Activated T-helper 1 cell treated with anti-CD3 and anti-CD28 coated beads, Interleukin-12 subunit alpha, Interleukin-12 subunit beta, Interleukin-2, Interleukin-4 antibody, amounts not matched to agents 30 ng/mL and 10 ng/mL and 1 ng/mL, durations not matched to agents 14 hours and 24 hours and 36 hours (primary cell): Measurements from ENCODE around the gene ST6GALNAC6. TPM values are rescaled to one million over a fixed set of nuclear protein-coding genes. Genes with fewer than 3 reads are reported as not detected.

Source experiments
- DNase-seq: peaks from one replicate; pipeline ENCODE4 v3.0.0; 2021; ENCODE audit warnings: low spot score
- H3K27ac Mint-ChIP-seq: one replicate; pipeline ENCODE4 v1.8.0; 2021; ENCODE audit warnings: mild to moderate bottlenecking, mixed read lengths
- H3K27me3 Mint-ChIP-seq: one replicate; pipeline ENCODE4 v1.8.0; 2022; ENCODE audit warnings: mild to moderate bottlenecking, moderate library complexity, mixed read lengths; ENCODE audit not compliant: insufficient read depth
- H3K36me3 Mint-ChIP-seq: one replicate; pipeline ENCODE4 v1.8.0; 2021; ENCODE audit warnings: low read depth, mixed read lengths
- H3K4me1 Mint-ChIP-seq: one replicate; pipeline ENCODE4 v1.8.0; 2021; ENCODE audit warnings: low read depth, mixed read lengths
- H3K4me3 Mint-ChIP-seq: one replicate; pipeline ENCODE4 v1.8.0; 2021; ENCODE audit warnings: mild to moderate bottlenecking, moderate library complexity, mixed read lengths
- H3K9me3 Mint-ChIP-seq: one replicate; pipeline ENCODE4 v1.8.0; 2021; ENCODE audit warnings: mixed read lengths
- intact Hi-C: fragments of 100-400 bp; cut with micrococcal nuclease; formaldehyde crosslinking; loops from one replicate; pipeline ENCODE4 v1.15.1; 2024
- total RNA-seq: library from RNA; stranded (reverse); gene quantifications from 2 replicates; pipeline ENCODE4 v1.2.3, GENCODE V29; 2022

ST6GALNAC6 gene
- total RNA-seq, 1 donor from 2014 or later, result 60.6 TPM

- intact Hi-C loops, result no loop called here
- DNase-seq, result no peak
- Mint-ChIP-seq H3K27ac (no peak overlapping the region), H3K4me1 (peaks cover 38% of the 10 kb centered on the region), H3K36me3 (peaks cover 27% of the 10 kb centered on the region), H3K27me3 (peaks cover 2% of the 10 kb centered on the region), H3K4me3 (no peak overlapping the region), H3K9me3 (no peaks in the 10 kb centered on the region)
These were observed 41.2 kb upstream of the ST6GALNAC6 start for GRCh38 chr9:127940593-127940992.

GRCh38 chr9:127938298-127938690, 38.9 kb upstream of the ST6GALNAC6 start:
- intact Hi-C loops, result loop anchor here (5.0 kb wide), 1 partner anchor 944 kb away; the partner anchor contains the start of genes KYAT1 and LRRC8A
- Mint-ChIP-seq H3K4me1 (peaks cover 36% of the 10 kb centered on the region), H3K36me3 (peaks cover 26% of the 10 kb centered on the region), H3K9me3 (no peaks in the 10 kb centered on the region), H3K27me3 (peaks cover 2% of the 10 kb centered on the region), H3K27ac (no peak overlapping the region), H3K4me3 (peak overlapping the region; percentile 59)
- DNase-seq, result no peak

GRCh38 chr9:127937388-127938297, 38.2 kb upstream of the ST6GALNAC6 start, which contains the start of gene DPM2:
TSS of gene DPM2 (minus strand) at chr9:127937854. CDS start at chr9:127937820, 34 bp downstream.
- Mint-ChIP-seq H3K27ac (peak within 1 kb of the TSS; percentile 91), H3K4me1 (peaks cover 37% of the 10 kb centered on the region), H3K36me3 (peaks cover 27% of the 10 kb centered on the region), H3K27me3 (peaks cover 2% of the 10 kb centered on the region), H3K9me3 (no peaks in the 10 kb centered on the region), H3K4me3 (peak within 1 kb of the TSS; percentile 92)
- peak; percentile 82 for DNase-seq
- intact Hi-C loops, result loop anchor here (1.0 to 5.0 kb wide), 3 partner anchors 130 to 945 kb away; partner anchors contain the start of genes KYAT1, LRRC8A and NAIF1

- H3K36me3 Mint-ChIP-seq, result peaks cover 27% of the 10 kb centered on the region
- DNase-seq, result no peak
- no peaks in the 10 kb centered on the region for H3K9me3 Mint-ChIP-seq
- peak overlapping the region; percentile 92 for H3K4me3 Mint-ChIP-seq
- intact Hi-C loops, result loop anchor here (1.0 to 5.0 kb wide), 3 partner anchors 130 to 945 kb away; partner anchors contain the start of genes KYAT1, LRRC8A and NAIF1
- H3K27me3 Mint-ChIP-seq, result peaks cover 2% of the 10 kb centered on the region
- peaks cover 36% of the 10 kb centered on the region for H3K4me1 Mint-ChIP-seq
- H3K27ac Mint-ChIP-seq, result peak overlapping the region; percentile 91
These were observed 37.6 kb upstream of the ST6GALNAC6 start for GRCh38 chr9:127937056-127937387.

GRCh38 chr9:127936347-127936852, 37.0 kb upstream of the ST6GALNAC6 start:
- intact Hi-C loops, result loop anchor here (5.0 kb wide), 1 partner anchor 946 kb away; the partner anchor contains the start of genes KYAT1 and LRRC8A
- Mint-ChIP-seq H3K36me3 (peaks cover 27% of the 10 kb centered on the region), H3K4me1 (peaks cover 40% of the 10 kb centered on the region), H3K27ac (peak overlapping the region; percentile 91), H3K4me3 (peak overlapping the region; percentile 92), H3K27me3 (no peaks in the 10 kb centered on the region), H3K9me3 (no peaks in the 10 kb centered on the region)
- DNase-seq, result no peak

GRCh38 chr9:127935765-127936221, 36.4 kb upstream of the ST6GALNAC6 start:
- no peaks in the 10 kb centered on the region for H3K9me3 Mint-ChIP-seq
- peaks cover 45% of the 10 kb centered on the region for H3K4me1 Mint-ChIP-seq
- DNase-seq, result no peak
- no peaks in the 10 kb centered on the region for H3K27me3 Mint-ChIP-seq
- peak overlapping the region; percentile 50 for H3K27ac Mint-ChIP-seq
- intact Hi-C loops, result loop anchor here (5.0 kb wide), 1 partner anchor 947 kb away; the partner anchor contains the start of genes KYAT1 and LRRC8A
- H3K4me3 Mint-ChIP-seq, result peak overlapping the region; percentile 92
- peaks cover 27% of the 10 kb centered on the region for H3K36me3 Mint-ChIP-seq

GRCh38 chr9:127934986-127935385, 35.6 kb upstream of the ST6GALNAC6 start:
- H3K4me3 Mint-ChIP-seq, result peak overlapping the region; percentile 15
- no peak overlapping the region for H3K27ac Mint-ChIP-seq
- peaks cover 48% of the 10 kb centered on the region for H3K4me1 Mint-ChIP-seq
- DNase-seq, result no peak
- peaks cover 23% of the 10 kb centered on the region for H3K36me3 Mint-ChIP-seq
- intact Hi-C loops, result loop anchor here (5.0 kb wide), 2 partner anchors 323 to 947 kb away; partner anchors contain the start of genes KYAT1, LRRC8A and STXBP1
- no peaks in the 10 kb centered on the region for H3K9me3 Mint-ChIP-seq
- no peaks in the 10 kb centered on the region for H3K27me3 Mint-ChIP-seq

- Mint-ChIP-seq H3K9me3 (no peaks in the 10 kb centered on the region), H3K4me1 (peaks cover 50% of the 10 kb centered on the region), H3K36me3 (peaks cover 23% of the 10 kb centered on the region), H3K4me3 (peak overlapping the region; percentile 4), H3K27me3 (no peaks in the 10 kb centered on the region), H3K27ac (peak overlapping the region; percentile 31)
- DNase-seq, result no peak
- intact Hi-C loops, result loop anchor here (5.0 kb wide), 1 partner anchor 322 kb away; the partner anchor contains the start of gene STXBP1
These were observed 34.8 kb upstream of the ST6GALNAC6 start for GRCh38 chr9:127934248-127934647.

- intact Hi-C loops, result loop anchor here (5.0 kb wide), 1 partner anchor 319 kb away; the partner anchor contains the start of gene STXBP1
- DNase-seq, result no peak
These were observed 31.9 kb upstream of the ST6GALNAC6 start for GRCh38 chr9:127931092-127931881.

GRCh38 chr9:127930231-127931091, 31.1 kb upstream of the ST6GALNAC6 start, which contains the start of gene PIP5KL1:
TSS of gene PIP5KL1 (minus strand) at chr9:127930777. CDS start at chr9:127930752, 25 bp downstream.
- no peaks in the 10 kb centered on the region for H3K9me3 Mint-ChIP-seq
- DNase-seq, result peak; percentile 74
- H3K4me3 Mint-ChIP-seq, result peak within 1 kb of the TSS; percentile 68
- peaks cover 9% of the 10 kb centered on the region for H3K27me3 Mint-ChIP-seq
- peaks cover 11% of the 10 kb centered on the region for H3K36me3 Mint-ChIP-seq
- peak within 1 kb of the TSS; percentile 36 for H3K27ac Mint-ChIP-seq
- intact Hi-C loops, result loop anchor here (1.0 to 5.0 kb wide), 2 partner anchors 13 to 318 kb away; partner anchors contain the start of genes ST6GALNAC4 and STXBP1
- H3K4me1 Mint-ChIP-seq, result peaks cover 31% of the 10 kb centered on the region

More at GRCh38 chr9:127931092-127931881, 31.9 kb upstream of the ST6GALNAC6 start:
- Mint-ChIP-seq H3K27me3 (peaks cover 6% of the 10 kb centered on the region), H3K9me3 (no peaks in the 10 kb centered on the region), H3K36me3 (peaks cover 18% of the 10 kb centered on the region), H3K4me3 (peak overlapping the region; percentile 68), H3K27ac (peak overlapping the region; percentile 36), H3K4me1 (peaks cover 33% of the 10 kb centered on the region)

GRCh38 chr9:127929625-127929979, 30.2 kb upstream of the ST6GALNAC6 start:
- Mint-ChIP-seq H3K9me3 (no peaks in the 10 kb centered on the region), H3K27me3 (peaks cover 9% of the 10 kb centered on the region), H3K4me3 (peak overlapping the region; percentile 37), H3K4me1 (peaks cover 26% of the 10 kb centered on the region), H3K27ac (no peak overlapping the region), H3K36me3 (peaks cover 11% of the 10 kb centered on the region)
- intact Hi-C loops, result no loop called here
- DNase-seq, result no peak
